Measurements from ENCODE around the gene SFMBT1. TPM values are rescaled to one million over a fixed set of nuclear protein-coding genes. Genes with fewer than 3 reads are reported as not detected.

The SFMBT1 gene
- total and polyA plus RNA-seq, 2 of the 8 experiments (the other 6 are each of a cell fraction or from before 2014, with no cell fraction given), result 8.1 to 16.8 TPM

- H2BK12ac ChIP-seq (ENCODE audit: low read depth, low read length), result no peak overlapping the region
- no peaks in the 10 kb centered on the region; a peak in 2 of 7 replicates for H3K27me3 ChIP-seq (replicated peaks in 1 of 4; ENCODE audit: control insufficient read depth in 3 of 4, extremely low read depth in 1 of 4, insufficient read depth in 3 of 4, low read length in 3 of 4)
Measured at GRCh38 chr3:53075743-53076140, 29.9 kb upstream of the SFMBT1 start.

More at GRCh38 chr3:53075743-53076140, 29.9 kb upstream of the SFMBT1 start:
- TF ChIP-seq KDM5A (IDR thresholded peaks at IDR 0.05; ENCODE audit: low read length), result no peak
- TF ChIP-seq SAP30 (IDR thresholded peaks at IDR 0.05; ENCODE audit: insufficient read depth, insufficient replicate concordance, low read length), result no peak
- no peak for TF ChIP-seq SP1 (IDR thresholded peaks at IDR 0.05; ENCODE audit: low read depth, low read length)
- no peak for TF ChIP-seq PHF8 (conservative IDR thresholded peaks at IDR 0.05; ENCODE audit: low read depth, low read length)
- no peak for TF ChIP-seq MAFK (IDR thresholded peaks at IDR 0.05; ENCODE audit: low read depth, low read length)
- Histone ChIP-seq H3K27ac (ENCODE audit: low read depth, low read length) (no peak overlapping the region), H3K4me1 (replicated peaks in 1 of 4; ENCODE audit: control insufficient read depth in 3 of 4, insufficient read depth in 4 of 4, low read length in 3 of 4) (peaks cover 0 to 15% (median 9%) of the 10 kb centered on the region in 4 experiments; a peak in 6 of 7 replicates), H2BK20ac (ENCODE audit: low read length) (no peak overlapping the region), H3K4ac (replicated peaks; ENCODE audit: insufficient read length, low read depth, low read length) (no peak overlapping the region), H3K9me3 (ENCODE audit: insufficient read depth in 2 of 2, low read depth in 1 of 2, low read length in 1 of 2) (no peaks in the 10 kb centered on the region), H4K91ac (replicated peaks; ENCODE audit: insufficient read length, low read length) (no peak overlapping the region), H2BK15ac (ENCODE audit: low read length) (no peak overlapping the region), H2BK5ac (ENCODE audit: low read depth, low read length) (no peak overlapping the region), H3K79me1 (ENCODE audit: low read depth, low read length) (no peaks in the 10 kb centered on the region), H3K36me3 (ENCODE audit: control insufficient read depth in 2 of 4, insufficient read depth in 4 of 4, low read length in 3 of 4) (no peaks in the 10 kb centered on the region), H3K9ac (replicated peaks in 1 of 4; ENCODE audit: extremely low read depth in 1 of 4, low read depth in 3 of 4, low read length in 3 of 4) (no peak overlapping the region), H3K14ac (ENCODE audit: insufficient read length) (no peak overlapping the region), H2AFZ (ENCODE audit: low read length) (no peak overlapping the region), H3K23ac (ENCODE audit: insufficient read length) (no peak overlapping the region), H3K56ac (replicated peaks; ENCODE audit: insufficient read length, low read depth, low read length) (no peak overlapping the region), H4K8ac (ENCODE audit: extremely low read depth, insufficient read depth, low read length) (peak overlapping the region; percentile 5; the same call in 1 of the 2 replicates), H4K5ac (ENCODE audit: insufficient read length, low read depth, low read length) (no peak overlapping the region), H3K23me2 (ENCODE audit: low read depth, low read length) (peaks cover 6% of the 10 kb centered on the region; the same call in 1 of the 2 replicates), H3K4me2 (ENCODE audit: insufficient read depth in 1 of 2, low read depth in 2 of 2, low read length in 2 of 2) (no peak overlapping the region), H2BK120ac (replicated peaks; ENCODE audit: low read depth, low read length) (no peak overlapping the region), H3K4me3 (ENCODE audit: extremely low read depth in 1 of 4, insufficient read depth in 2 of 4, low read depth in 3 of 4, low read length in 4 of 4) (no peak overlapping the region), H3K79me2 (ENCODE audit: control insufficient read depth in 1 of 2, insufficient read depth in 2 of 2, low read length in 2 of 2) (no peaks in the 10 kb centered on the region), H2AK5ac (ENCODE audit: low read depth, low read length) (no peak overlapping the region), H4K20me1 (replicated peaks in 1 of 2; ENCODE audit: control insufficient read depth in 1 of 2, insufficient read depth in 2 of 2, low read length in 2 of 2) (no peaks in the 10 kb centered on the region), H3K18ac (ENCODE audit: extremely low read depth, low read length) (no peak overlapping the region)
- ChIA-PET POLR2A (ENCODE audit: partially characterized antibody) (interaction anchor here (1.3 kb wide), 1 partner anchor 29 kb away, joined by 4 read pairs; no protein-coding TSS in a partner anchor), CTCF (ENCODE audit: partially characterized antibody) (interaction anchor here (1.1 to 1.9 kb wide), 3 partner anchors 38 to 277 kb away, joined by 3 to 6 read pairs (median 4); no protein-coding TSS in a partner anchor)
- no peak for FAIRE-seq
- no peak for DNase-seq (ENCODE audit: low read depth in 1 of 2, low spot score in 2 of 2)
- WGBS, 2 experiments (ENCODE audit: extremely low coverage in 1 of 2, insufficient coverage in 1 of 2, insufficient read length in 1 of 2, insufficient replicate concordance in 2 of 2, low coverage in 1 of 2, low lambda C conversion rate in 2 of 2, missing lambda C conversion rate in 1 of 2), result 91% methylated on average over 3 of the region's 3 CpGs; no CpG with 5 or more reads in 1 of the 2 experiments
